ENCODE data around the gene KAZN. TPM values are rescaled to one million over a fixed set of nuclear protein-coding genes. Genes with fewer than 3 reads are reported as not detected.

The KAZN gene
- total and polyA plus RNA-seq, 2 of the 8 experiments (the other 6 are each of a cell fraction or from before 2014, with no cell fraction given) = 3.7 to 11.8 TPM

- no peak for TF ChIP-seq CHD7 (IDR thresholded peaks at IDR 0.05; ENCODE audit: insufficient replicate concordance, low read length)
Measured at GRCh38 chr1:14728516-14728915, 130.0 kb downstream of the KAZN start (continued).
